Endodermal cell (in vitro differentiated cells): ENCODE measurements around the gene CD200R1L. TPM values are rescaled to one million over a fixed set of nuclear protein-coding genes. Genes with fewer than 3 reads are reported as not detected.

ENCODE experiments used
- DNase-seq: peaks from one replicate; pipeline ENCODE4 v3.0.0-alpha.2; 2017
- H3K27ac ChIP-seq: 2 replicates; pipeline ENCODE4 v1.5.1; 2013; ENCODE audit warnings: mild to moderate bottlenecking, low read depth, low read length, moderate library complexity
- H3K27me3 ChIP-seq: 2 replicates; pipeline ENCODE4 v1.6.1; 2013; ENCODE audit warnings: mild to moderate bottlenecking, low read length, moderate library complexity; ENCODE audit not compliant: insufficient read depth, control insufficient read depth, poor library complexity, severe bottlenecking
- H3K36me3 ChIP-seq: 2 replicates; pipeline ENCODE4 v1.7.0; 2013; ENCODE audit warnings: mild to moderate bottlenecking, low read length, moderate library complexity; ENCODE audit not compliant: control insufficient read depth, insufficient read depth
- H3K4me1 ChIP-seq: one replicate; pipeline ENCODE4 v1.7.0; 2013; ENCODE audit warnings: low read length; ENCODE audit not compliant: control insufficient read depth, insufficient read depth
- H3K4me3 ChIP-seq: 2 replicates; pipeline ENCODE4 v1.5.1; 2013; ENCODE audit warnings: mild to moderate bottlenecking, low read length, moderate library complexity
- H3K9ac ChIP-seq: 2 replicates; pipeline ENCODE4 v1.6.1; 2013; ENCODE audit warnings: mild to moderate bottlenecking, low read length, moderate library complexity; ENCODE audit not compliant: poor library complexity, severe bottlenecking; ENCODE audit errors: extremely low read depth
- H3K9me3 ChIP-seq: 2 replicates; pipeline ENCODE4 v1.6.1; 2013; ENCODE audit warnings: mild to moderate bottlenecking, low read length, moderate library complexity; ENCODE audit not compliant: control insufficient read depth
- H3K27ac Mint-ChIP-seq: 2 replicates; pipeline ENCODE4 v1.8.0; 2020; ENCODE audit warnings: mixed read lengths
- H3K27me3 Mint-ChIP-seq: 2 replicates; pipeline ENCODE4 v1.8.0; 2021; ENCODE audit warnings: mild to moderate bottlenecking, mixed read lengths; ENCODE audit not compliant: insufficient read depth
- H3K36me3 Mint-ChIP-seq: 2 replicates; pipeline ENCODE4 v1.8.0; 2020; ENCODE audit warnings: low read depth, mixed read lengths
- H3K4me1 Mint-ChIP-seq: 2 replicates; pipeline ENCODE4 v1.8.0; 2020; ENCODE audit warnings: mixed read lengths
- H3K4me3 Mint-ChIP-seq: 2 replicates; pipeline ENCODE4 v1.8.0; 2020; ENCODE audit warnings: mild to moderate bottlenecking, moderate library complexity, mixed read lengths
- H3K9me3 Mint-ChIP-seq: 2 replicates; pipeline ENCODE4 v1.8.0; 2020; ENCODE audit warnings: mild to moderate bottlenecking, mixed read lengths
- CTCF ChIP-seq: fragments of 200-600 bp; sonication (generic); conservative IDR thresholded peaks from 2 replicates; pipeline ENCODE4 v1.5.0; 2021; ENCODE audit warnings: antibody characterized with exemption, mild to moderate bottlenecking
- WGBS, 2 experiments: methylation state at CpG; one replicate each; pipeline versions ENCODE4 v1.1.5 to v1.1.7; 2013; ENCODE audit warnings: missing lambda C conversion rate in 2 of 2, mixed read lengths in 1 of 2; ENCODE audit not compliant: insufficient coverage in 1 of 2, insufficient read length in 1 of 2; 5-methylcytosine and 5-hydroxymethylcytosine counted together
- total RNA-seq, 2 donors: library from RNA; stranded (reverse); fragmentation: NEBNext Ultra II Directional in 1 of 2; extraction: Animal tissue kit (Norgen Biotek cat#: 25700) in 1 of 2; gene quantifications; 2 replicates in 1 of 2; 3 replicates in 1 of 2; pipeline ENCODE4 v1.2.1, GENCODE V29; 2021

Gene CD200R1L
- total RNA-seq, 2 donors from 2014 or later, result not detected

- H3K27ac ChIP-seq, result no peak overlapping the region
- H3K36me3 ChIP-seq, result no peaks in the 10 kb centered on the region
- H3K9me3 ChIP-seq, result peaks cover 8% of the 10 kb centered on the region
- H3K9ac ChIP-seq, result no peak overlapping the region
- Mint-ChIP-seq H3K4me1 (peaks cover 21% of the 10 kb centered on the region), H3K27ac (no peak overlapping the region), H3K27me3 (no peaks in the 10 kb centered on the region), H3K4me3 (no peak overlapping the region), H3K36me3 (no peaks in the 10 kb centered on the region), H3K9me3 (no peaks in the 10 kb centered on the region)
- no peak for TF ChIP-seq CTCF
- no peaks in the 10 kb centered on the region for H3K27me3 ChIP-seq
- no peak for DNase-seq
- WGBS, 2 experiments, result 79 to 86% methylated on average over 3 to 4 of the region's 5 CpGs
- H3K4me3 ChIP-seq, result no peak overlapping the region
- peaks cover 2% of the 10 kb centered on the region for H3K4me1 ChIP-seq
These were observed 39.8 kb downstream of the CD200R1L start for GRCh38 chr3:112806903-112807302.

GRCh38 chr3:112805126-112805525, 41.5 kb downstream of the CD200R1L start:
- peaks cover 16% of the 10 kb centered on the region for H3K4me1 Mint-ChIP-seq
- H3K4me3 ChIP-seq, result no peak overlapping the region
- no peak overlapping the region for H3K9ac ChIP-seq
- TF ChIP-seq CTCF, result no peak
- no peak overlapping the region for H3K27ac Mint-ChIP-seq
- no peaks in the 10 kb centered on the region for H3K36me3 ChIP-seq
- DNase-seq, result no peak
- no peaks in the 10 kb centered on the region for H3K27me3 Mint-ChIP-seq
- H3K27ac ChIP-seq, result no peak overlapping the region
- no peaks in the 10 kb centered on the region for H3K27me3 ChIP-seq
- no peak overlapping the region for H3K4me3 Mint-ChIP-seq
- no peaks in the 10 kb centered on the region for H3K9me3 Mint-ChIP-seq
- 98 to 100% methylated on average over 1 to 5 of the region's 5 CpGs for whole genome bisulfite sequencing, 2 experiments
- H3K36me3 Mint-ChIP-seq, result no peaks in the 10 kb centered on the region
- H3K9me3 ChIP-seq, result peaks cover 8% of the 10 kb centered on the region
- no peaks in the 10 kb centered on the region for H3K4me1 ChIP-seq

GRCh38 chr3:112804021-112804420, 42.6 kb downstream of the CD200R1L start:
- Mint-ChIP-seq H3K9me3 (no peaks in the 10 kb centered on the region), H3K4me1 (peaks cover 18% of the 10 kb centered on the region), H3K27ac (no peak overlapping the region), H3K36me3 (no peaks in the 10 kb centered on the region), H3K27me3 (no peaks in the 10 kb centered on the region), H3K4me3 (no peak overlapping the region)
- H3K9ac ChIP-seq, result no peak overlapping the region
- DNase-seq, result no peak
- no peaks in the 10 kb centered on the region for H3K4me1 ChIP-seq
- no peak for TF ChIP-seq CTCF
- 82 to 94% methylated on average over 1 of the region's 1 CpG for WGBS, 2 experiments
- H3K27ac ChIP-seq, result no peak overlapping the region
- H3K27me3 ChIP-seq, result no peaks in the 10 kb centered on the region
- no peak overlapping the region for H3K4me3 ChIP-seq
- H3K9me3 ChIP-seq, result peaks cover 8% of the 10 kb centered on the region
- H3K36me3 ChIP-seq, result no peaks in the 10 kb centered on the region
